H1 (cell line): Measurements from ENCODE around the gene POGZ. TPM values are rescaled to one million over a fixed set of nuclear protein-coding genes. Genes with fewer than 3 reads are reported as not detected.

ENCODE experiments used
- ASH2L ChIP-seq: fragments of 200-600, 300-600 bp; sonication (generic); IDR thresholded peaks from one replicate; pipeline ENCODE4 v1.7.1; 2017; ENCODE audit warnings: low read length
- BCL11A ChIP-seq, 2 experiments: IDR thresholded peaks; one replicate each; pipeline ENCODE4 v1.6.1; 2011; ENCODE audit warnings: low read depth in 2 of 2, low read length in 2 of 2, mild to moderate bottlenecking in 2 of 2
- CHD2 ChIP-seq: IDR thresholded peaks from 2 replicates; pipeline ENCODE4 v1.6.1; 2012; ENCODE audit warnings: low read length, improper control_type of control experiment
- EGR1 ChIP-seq: IDR thresholded peaks from 2 replicates; pipeline ENCODE4 v1.6.1; 2011; ENCODE audit warnings: low read depth, low read length, borderline replicate concordance
- FOSL1 ChIP-seq: IDR thresholded peaks from 2 replicates; pipeline ENCODE4 v1.6.1; 2011; ENCODE audit warnings: mild to moderate bottlenecking, low read depth, low read length, moderate library complexity; ENCODE audit not compliant: insufficient read depth
- PHF8 ChIP-seq: fragments of 200-600 bp; sonication (generic); conservative IDR thresholded peaks from 2 replicates; pipeline ENCODE4 v1.7.1; 2012; ENCODE audit warnings: low read depth, mild to moderate bottlenecking, inconsistent platforms, low read length, moderate library complexity
- POLR2AphosphoS5 ChIP-seq: IDR thresholded peaks from 2 replicates; pipeline ENCODE4 v1.6.1; 2011; ENCODE audit warnings: low read depth, low read length
- TAF7 ChIP-seq: optimal IDR thresholded peaks from 2 replicates; pipeline ENCODE3; 2011; ENCODE audit warnings: low read depth, mild to moderate bottlenecking, inconsistent platforms, low read length, moderate library complexity, borderline replicate concordance
- TBP ChIP-seq: IDR thresholded peaks from 2 replicates; pipeline ENCODE4 v1.6.1; 2011; ENCODE audit warnings: low read depth, low read length, improper control_type of control experiment
- polyA plus RNA-seq, 7 experiments: library from polyadenylated mRNA; depleted of rRNA in 3 of 7; stranded (reverse) in 5 of 7; unstranded in 2 of 7; fragments of >200 nt in 5 of 7; fragments of 200-250 nt in 2 of 7; gene quantifications; 1 replicate in 5 of 7; 2 replicates in 1 of 7; 4 replicates in 1 of 7; pipeline versions ENCODE4 v1.2.1 to v1.2.3, GENCODE V29; 2011 to 2013; ENCODE audit warnings: missing spikeins in 2 of 7, mixed read lengths in 2 of 7
- total RNA-seq: library from RNA; stranded (reverse); fragmentation: NEBNext Ultra II Directional; extraction: Animal tissue kit (Norgen Biotek cat#: 25700); gene quantifications from 2 replicates; pipeline ENCODE4 v1.2.1, GENCODE V29; 2021
- TF ChIP-seq, protein P1 (sequence below): fragments of 300-600 bp; sonication (generic); IDR thresholded peaks from 2 replicates; pipeline ENCODE4 v1.7.1; 2012; ENCODE audit warnings: low read length, moderate library complexity, mild to moderate bottlenecking, inconsistent platforms; ENCODE audit not compliant: insufficient replicate concordance
- TF ChIP-seq, protein P2 (sequence below): IDR thresholded peaks from 2 replicates; pipeline ENCODE4 v1.6.1; 2012; ENCODE audit warnings: inconsistent platforms

The POGZ gene
- total and polyA plus RNA-seq, 2 of the 8 experiments (the other 6 are each of a cell fraction or from before 2014, with no cell fraction given), result 66.4 to 105 TPM

DNA sequence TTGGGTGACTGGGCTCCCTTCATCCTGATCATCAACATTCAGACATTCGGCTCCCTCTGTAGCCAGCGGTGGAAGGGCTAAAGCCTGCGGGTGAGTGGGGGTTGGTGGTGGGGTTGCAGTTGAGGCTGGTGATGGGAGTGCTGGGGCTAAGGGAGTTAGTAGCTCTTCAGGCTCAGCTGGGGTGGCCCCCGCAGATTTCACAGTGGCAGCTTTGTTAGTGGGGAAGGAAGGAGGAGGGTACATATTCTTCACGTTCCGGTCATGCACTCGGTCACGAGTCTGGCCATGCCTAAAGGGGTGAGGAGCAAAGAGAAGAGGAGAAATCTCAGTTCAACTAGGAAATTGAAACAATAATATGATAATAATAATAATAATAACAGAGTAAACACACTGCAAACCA, 53.1 kb downstream of the POGZ start (continued):
- TF ChIP-seq, protein P1, sequence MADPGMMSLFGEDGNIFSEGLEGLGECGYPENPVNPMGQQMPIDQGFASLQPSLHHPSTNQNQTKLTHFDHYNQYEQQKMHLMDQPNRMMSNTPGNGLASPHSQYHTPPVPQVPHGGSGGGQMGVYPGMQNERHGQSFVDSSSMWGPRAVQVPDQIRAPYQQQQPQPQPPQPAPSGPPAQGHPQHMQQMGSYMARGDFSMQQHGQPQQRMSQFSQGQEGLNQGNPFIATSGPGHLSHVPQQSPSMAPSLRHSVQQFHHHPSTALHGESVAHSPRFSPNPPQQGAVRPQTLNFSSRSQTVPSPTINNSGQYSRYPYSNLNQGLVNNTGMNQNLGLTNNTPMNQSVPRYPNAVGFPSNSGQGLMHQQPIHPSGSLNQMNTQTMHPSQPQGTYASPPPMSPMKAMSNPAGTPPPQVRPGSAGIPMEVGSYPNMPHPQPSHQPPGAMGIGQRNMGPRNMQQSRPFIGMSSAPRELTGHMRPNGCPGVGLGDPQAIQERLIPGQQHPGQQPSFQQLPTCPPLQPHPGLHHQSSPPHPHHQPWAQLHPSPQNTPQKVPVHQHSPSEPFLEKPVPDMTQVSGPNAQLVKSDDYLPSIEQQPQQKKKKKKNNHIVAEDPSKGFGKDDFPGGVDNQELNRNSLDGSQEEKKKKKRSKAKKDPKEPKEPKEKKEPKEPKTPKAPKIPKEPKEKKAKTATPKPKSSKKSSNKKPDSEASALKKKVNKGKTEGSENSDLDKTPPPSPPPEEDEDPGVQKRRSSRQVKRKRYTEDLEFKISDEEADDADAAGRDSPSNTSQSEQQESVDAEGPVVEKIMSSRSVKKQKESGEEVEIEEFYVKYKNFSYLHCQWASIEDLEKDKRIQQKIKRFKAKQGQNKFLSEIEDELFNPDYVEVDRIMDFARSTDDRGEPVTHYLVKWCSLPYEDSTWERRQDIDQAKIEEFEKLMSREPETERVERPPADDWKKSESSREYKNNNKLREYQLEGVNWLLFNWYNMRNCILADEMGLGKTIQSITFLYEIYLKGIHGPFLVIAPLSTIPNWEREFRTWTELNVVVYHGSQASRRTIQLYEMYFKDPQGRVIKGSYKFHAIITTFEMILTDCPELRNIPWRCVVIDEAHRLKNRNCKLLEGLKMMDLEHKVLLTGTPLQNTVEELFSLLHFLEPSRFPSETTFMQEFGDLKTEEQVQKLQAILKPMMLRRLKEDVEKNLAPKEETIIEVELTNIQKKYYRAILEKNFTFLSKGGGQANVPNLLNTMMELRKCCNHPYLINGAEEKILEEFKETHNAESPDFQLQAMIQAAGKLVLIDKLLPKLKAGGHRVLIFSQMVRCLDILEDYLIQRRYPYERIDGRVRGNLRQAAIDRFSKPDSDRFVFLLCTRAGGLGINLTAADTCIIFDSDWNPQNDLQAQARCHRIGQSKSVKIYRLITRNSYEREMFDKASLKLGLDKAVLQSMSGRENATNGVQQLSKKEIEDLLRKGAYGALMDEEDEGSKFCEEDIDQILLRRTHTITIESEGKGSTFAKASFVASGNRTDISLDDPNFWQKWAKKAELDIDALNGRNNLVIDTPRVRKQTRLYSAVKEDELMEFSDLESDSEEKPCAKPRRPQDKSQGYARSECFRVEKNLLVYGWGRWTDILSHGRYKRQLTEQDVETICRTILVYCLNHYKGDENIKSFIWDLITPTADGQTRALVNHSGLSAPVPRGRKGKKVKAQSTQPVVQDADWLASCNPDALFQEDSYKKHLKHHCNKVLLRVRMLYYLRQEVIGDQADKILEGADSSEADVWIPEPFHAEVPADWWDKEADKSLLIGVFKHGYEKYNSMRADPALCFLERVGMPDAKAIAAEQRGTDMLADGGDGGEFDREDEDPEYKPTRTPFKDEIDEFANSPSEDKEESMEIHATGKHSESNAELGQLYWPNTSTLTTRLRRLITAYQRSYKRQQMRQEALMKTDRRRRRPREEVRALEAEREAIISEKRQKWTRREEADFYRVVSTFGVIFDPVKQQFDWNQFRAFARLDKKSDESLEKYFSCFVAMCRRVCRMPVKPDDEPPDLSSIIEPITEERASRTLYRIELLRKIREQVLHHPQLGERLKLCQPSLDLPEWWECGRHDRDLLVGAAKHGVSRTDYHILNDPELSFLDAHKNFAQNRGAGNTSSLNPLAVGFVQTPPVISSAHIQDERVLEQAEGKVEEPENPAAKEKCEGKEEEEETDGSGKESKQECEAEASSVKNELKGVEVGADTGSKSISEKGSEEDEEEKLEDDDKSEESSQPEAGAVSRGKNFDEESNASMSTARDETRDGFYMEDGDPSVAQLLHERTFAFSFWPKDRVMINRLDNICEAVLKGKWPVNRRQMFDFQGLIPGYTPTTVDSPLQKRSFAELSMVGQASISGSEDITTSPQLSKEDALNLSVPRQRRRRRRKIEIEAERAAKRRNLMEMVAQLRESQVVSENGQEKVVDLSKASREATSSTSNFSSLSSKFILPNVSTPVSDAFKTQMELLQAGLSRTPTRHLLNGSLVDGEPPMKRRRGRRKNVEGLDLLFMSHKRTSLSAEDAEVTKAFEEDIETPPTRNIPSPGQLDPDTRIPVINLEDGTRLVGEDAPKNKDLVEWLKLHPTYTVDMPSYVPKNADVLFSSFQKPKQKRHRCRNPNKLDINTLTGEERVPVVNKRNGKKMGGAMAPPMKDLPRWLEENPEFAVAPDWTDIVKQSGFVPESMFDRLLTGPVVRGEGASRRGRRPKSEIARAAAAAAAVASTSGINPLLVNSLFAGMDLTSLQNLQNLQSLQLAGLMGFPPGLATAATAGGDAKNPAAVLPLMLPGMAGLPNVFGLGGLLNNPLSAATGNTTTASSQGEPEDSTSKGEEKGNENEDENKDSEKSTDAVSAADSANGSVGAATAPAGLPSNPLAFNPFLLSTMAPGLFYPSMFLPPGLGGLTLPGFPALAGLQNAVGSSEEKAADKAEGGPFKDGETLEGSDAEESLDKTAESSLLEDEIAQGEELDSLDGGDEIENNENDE, result no peak
- no peak for TF ChIP-seq FOSL1
- no peak for TF ChIP-seq CHD2
- no peak for TF ChIP-seq TBP
- TF ChIP-seq POLR2AphosphoS5, result no peak
- TF ChIP-seq, protein P2, sequence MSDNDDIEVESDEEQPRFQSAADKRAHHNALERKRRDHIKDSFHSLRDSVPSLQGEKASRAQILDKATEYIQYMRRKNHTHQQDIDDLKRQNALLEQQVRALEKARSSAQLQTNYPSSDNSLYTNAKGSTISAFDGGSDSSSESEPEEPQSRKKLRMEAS, result no peak
- no peak for TF ChIP-seq ASH2L
- TF ChIP-seq BCL11A (IDR thresholded peaks at IDR 0.05; ENCODE audit: low read depth in 2 of 2, low read length in 2 of 2), result no peak
- no peak for TF ChIP-seq EGR1
- TF ChIP-seq PHF8, result no peak
- no peak for TF ChIP-seq TAF7
